Limb (tissue), 2 donors: ENCODE results near the gene ZMPSTE24.
"Not testable (repeated sequence)": the region's sequence is repeated elsewhere in the genome, so short reads cannot be mapped to it uniquely, and the experiment has no call there.

ENCODE experiments used
- DNase-seq, 2 donors: peaks; one replicate each; pipeline ENCODE4 v3.0.0-alpha.2; 2016; ENCODE audit errors: extremely low spot score in 2 of 2

ZMPSTE24 gene

DNA sequence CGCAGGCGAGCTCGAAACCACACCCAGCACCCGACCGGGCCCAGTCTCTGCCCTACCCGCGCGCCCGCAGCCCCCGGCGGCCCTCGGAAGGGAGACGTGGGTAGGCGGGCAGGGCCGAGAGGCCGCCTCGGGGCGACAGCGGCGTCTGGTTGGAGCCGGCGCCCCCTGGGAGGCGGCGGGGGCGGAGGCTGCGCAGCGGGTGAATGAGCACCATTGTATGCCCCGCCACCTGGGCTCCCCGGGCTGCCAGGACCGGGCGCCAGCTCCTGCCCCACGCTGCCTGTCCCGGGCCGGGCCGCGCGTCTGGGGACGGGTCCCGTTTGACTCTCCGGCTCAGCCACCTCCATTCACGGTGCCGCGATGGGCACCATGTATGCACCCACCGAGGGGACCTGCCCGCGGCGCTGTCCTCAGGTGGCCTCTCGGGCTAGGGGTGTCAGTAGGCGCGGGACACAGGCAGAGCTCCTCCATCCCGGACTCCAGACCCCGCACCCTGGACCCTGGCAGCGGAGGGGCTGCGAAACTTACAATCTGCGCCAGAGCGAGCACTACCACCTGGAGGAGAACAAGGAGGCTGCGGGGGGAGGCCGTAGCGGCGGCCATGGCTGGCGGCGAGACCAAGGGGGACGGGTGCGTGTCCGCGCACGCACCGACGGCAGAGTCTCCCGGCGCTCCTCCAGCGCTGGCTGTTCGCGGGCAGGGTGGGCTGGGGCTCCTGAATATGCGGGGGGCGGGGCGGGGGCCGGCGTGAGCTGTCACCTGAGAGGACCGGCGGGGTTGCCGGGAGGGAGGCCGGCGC, 58.8 kb downstream of the ZMPSTE24 start, which contains the start of gene COL9A2:
Gene COL9A2, minus strand, starts transcription at position 692 of the 799 bp plus-strand sequence. Its CDS starts 89 bp downstream, at position 603.
- DNase-seq = peak; percentile 17 to 79

DNA sequence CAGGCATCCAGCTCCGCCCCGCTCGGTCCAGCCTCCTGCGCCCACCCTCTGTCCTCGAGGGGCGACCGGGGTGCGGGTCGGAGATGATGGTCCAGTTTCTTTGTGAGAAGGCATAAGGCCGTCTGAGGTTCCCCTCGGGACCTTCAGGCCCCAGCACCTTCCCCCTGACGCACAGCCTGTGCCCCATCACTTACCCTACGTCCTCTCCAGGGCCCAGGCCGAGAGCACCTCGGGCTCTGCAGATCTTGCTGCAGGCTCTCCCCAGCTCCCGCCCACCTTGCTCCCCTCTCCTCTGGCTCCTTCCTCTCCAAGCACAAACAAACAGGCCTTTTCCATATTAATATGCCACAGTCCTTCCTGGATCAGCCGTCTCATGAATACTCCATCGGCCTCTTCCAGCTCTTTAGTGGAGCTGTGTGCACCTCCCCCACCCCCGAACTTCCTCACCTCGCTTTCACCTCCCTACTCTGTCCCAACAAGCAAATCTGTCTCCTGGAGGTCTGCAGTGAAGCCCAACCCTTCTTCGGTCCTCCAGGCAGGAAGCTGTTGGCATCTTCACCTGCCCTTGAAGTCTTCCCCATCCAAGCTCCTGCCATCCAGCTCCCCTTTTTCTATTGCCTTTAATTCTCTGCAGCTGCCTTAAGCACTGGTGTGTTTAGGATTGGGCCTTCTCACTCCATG, 59.5 kb downstream of the ZMPSTE24 start:
- peak in 1 of 2 donors; percentile 47 for DNase-seq

DNA sequence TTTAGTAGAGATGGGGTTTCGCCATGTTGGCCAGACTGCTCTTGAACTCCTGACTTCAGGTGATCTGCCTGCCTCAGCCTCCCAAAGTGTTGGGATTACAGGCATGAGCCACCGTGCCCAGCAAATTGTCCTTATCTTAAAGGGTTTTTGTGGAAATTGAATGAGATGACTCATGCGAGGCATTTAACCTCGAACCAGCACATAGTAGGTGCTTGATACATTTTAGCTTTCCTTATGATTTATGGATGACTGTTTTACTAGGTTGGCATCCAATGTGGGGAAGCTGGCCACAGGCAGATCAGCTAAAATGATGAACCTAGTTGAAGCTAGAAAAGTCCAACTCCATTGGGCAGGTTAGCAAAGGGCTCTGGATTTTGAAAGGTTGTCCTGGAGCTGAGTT, 60.4 kb downstream of the ZMPSTE24 start:
- DNase-seq = no peak

DNA sequence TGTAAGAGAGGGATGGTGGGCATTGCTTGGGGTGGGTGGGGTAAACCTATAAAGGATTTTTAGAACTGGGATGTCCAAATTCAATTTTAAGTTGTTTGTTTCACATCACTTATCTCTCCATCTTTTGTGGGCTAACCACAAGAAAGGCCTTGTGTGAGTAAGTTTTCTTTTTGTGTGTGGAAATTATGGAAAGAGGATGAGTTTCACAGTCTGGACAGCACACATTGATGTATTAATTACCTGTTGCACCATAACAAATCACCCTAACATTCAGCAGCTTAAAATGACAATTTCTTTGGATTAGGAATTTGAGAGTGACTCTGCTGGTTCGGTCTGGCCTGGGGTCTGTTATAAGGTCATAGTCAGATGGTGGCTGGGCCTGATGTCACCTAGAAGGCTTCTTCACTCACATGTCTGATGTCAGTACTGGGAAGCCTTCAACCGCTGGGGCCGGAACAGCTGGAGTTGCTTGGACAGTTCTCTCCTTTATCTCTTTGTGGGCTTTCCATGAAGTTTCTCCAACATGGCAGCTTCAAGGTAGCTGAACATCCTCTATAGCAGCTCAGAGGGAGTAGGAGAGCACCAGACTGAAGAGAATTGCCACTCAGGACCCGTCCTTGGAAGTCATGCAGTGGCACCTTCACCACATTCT, 61.1 kb downstream of the ZMPSTE24 start:
- DNase-seq = no peak

DNA sequence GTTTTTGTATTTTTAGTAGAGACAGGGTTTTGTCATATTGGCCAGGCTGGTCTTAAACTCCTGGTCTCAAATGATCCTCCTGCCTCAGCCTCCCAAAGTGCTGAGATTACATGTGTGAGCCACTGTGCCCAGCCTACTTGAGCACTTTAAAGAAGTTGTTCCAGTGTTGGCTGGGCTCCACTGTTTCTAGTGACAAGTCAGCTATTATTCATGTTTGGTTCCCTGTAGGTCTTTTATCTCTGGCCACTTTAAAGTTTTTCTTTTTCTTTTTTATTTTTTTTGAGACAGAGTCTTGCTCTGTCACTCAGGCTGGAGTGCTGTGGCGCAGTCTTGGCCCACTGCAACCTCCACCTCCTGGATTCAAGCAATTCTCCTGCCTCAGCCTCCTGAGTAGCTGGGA, 73.4 kb downstream of the ZMPSTE24 start:
- DNase-seq = not testable (repeated sequence)

DNA sequence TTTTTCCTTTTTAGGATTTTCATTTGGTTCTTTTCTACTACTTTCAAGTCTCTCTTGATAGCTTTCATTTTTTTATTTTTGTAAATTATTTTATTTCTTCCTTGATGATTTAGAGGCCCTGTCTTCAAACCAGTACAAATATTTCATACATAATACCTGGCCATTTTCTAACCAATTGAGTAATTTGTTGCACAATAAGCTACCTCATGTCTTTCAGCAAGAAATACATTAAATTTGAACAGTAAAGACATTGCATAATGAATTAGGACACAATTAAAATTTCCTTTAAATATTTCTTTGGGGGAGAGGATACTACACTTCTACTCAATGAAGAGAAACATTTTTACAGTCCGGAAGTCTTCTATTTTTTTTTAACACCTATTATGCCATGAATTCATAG, 74.7 kb downstream of the ZMPSTE24 start:
- DNase-seq = no peak

DNA sequence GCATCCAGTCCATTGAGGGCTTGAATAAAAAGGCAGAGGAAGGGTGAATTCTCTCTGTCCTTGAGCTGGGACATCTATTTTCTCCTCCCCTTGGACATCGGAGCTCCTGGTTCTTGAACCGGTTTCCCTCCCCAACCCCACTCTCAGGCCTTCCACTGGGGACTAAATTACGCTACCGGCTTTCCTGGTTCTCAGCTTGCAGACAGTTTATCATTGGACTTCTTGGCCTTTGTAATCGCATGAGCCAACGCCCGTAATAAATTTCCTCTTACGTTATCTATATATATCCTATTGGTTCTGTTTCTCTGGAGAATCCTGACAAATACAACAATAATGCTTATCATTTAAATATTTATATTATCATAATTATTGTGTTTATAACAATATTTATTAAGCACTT, 79.4 kb downstream of the ZMPSTE24 start:
- DNase-seq = no peak

DNA sequence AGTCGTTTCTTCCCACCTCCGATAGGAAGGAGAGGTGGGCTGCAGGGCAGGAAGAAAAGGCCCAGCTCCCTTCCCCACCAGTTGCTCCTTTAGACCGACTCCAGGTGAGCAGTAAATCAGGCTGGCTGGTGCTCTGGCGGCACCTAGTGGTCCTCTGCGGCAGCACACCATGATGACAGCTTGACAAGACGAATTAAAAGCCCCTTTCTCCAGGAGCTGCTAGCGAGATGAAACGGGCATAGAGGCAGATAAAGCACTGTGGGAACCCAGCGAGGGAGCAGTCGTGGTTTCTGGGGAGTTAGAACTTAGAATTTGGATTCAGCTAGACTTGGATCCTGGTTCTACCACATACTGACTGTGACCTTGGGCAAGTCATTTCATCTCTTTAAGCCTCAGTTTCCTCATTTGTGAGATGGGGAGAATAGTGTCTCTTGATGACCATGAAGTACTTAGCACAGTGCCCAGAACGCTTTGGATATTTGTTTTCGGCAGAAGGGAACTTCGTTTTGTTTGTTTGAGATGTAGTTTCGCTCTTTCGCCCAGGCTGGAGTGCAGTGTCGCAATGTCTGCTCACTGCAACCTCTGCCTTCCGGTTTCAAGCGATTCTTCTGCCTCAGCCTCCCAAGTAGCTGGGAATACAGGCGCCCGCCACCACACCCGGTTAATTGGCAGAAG, 80.8 kb downstream of the ZMPSTE24 start:
- peak; percentile 56 to 92 for DNase-seq

DNA sequence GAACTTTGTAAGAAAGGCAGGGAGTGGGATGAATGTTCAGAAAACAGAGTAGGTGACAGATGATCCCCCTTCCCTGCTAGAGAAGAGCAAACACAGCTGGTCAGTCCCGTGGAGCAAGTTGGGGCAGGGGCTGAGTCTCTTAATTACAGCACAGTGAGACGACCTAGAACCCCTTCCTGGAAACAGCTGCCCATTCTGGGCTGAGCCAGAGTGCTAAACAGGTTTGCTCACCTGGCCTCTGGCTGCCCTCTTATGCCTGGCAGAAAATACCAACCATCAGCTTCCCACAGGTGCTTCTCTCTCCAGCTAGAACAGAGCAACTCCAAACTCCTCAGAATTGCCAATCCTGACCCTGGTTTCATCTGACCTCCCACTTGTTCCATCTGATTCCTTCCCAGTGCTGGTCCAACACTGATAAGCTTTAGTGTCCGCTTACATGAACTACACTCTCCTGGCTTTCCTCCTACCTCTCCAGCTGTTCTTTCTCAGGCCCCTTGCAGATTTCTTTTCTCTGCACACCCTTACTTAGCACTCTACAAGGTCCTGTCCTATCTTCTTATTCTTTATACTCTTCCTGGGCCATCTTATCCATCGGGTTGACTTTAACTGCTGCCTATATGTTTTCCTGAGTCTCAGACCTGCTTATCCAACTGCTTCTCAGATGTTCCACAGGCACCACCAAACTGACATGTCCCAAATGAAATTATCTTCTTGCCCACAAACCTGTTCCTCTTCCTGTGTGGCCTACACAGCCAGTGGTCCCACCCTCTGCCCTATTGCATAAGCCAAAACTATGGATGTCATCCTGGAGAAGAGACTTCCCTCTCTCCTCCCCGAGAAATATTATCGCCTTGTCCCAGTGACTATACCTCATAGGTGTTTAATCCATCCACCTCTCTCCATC, 81.6 kb downstream of the ZMPSTE24 start:
- no peak for DNase-seq

DNA sequence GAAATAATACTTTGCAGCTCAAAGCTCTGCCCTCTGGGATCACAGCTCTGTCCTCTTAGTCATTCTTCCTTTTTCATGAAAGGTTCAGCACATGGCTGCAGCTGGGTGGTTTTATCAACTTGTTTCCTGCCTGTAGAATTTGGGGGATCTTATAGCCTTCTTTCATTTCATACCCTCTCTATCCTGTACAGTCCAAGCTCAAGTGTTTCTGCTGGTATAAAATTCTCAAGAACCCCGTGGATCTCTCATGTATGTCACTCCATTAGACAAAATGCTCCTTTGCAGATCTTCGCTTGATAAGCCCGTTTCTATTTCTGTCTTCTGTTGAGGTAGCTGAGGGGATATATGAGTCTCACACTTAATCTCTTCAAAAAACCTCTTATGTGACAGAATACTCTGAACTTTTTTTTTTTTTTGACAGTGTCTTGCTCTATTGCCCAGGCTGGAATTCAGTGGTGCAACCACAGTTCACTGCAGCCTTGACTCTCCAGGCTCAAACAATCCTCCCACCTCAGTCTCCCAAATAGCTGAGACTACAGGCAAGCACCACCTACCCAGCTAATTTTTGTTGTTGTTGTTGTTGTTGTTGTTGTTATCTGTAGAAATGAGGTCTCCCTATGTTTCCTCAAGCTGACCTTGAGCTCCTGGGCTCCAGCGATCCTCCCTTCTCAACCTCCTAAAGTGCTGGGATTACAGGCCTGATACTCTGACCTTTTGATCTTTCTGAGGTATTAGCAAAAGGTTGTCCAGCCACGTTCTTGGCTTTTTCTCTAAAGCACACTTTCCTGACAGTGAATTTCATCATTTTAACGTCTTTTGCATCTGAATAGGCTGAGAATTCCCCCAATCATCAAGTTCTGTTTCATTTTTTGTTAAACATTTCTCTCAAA, 83.7 kb downstream of the ZMPSTE24 start:
- no peak for DNase-seq

DNA sequence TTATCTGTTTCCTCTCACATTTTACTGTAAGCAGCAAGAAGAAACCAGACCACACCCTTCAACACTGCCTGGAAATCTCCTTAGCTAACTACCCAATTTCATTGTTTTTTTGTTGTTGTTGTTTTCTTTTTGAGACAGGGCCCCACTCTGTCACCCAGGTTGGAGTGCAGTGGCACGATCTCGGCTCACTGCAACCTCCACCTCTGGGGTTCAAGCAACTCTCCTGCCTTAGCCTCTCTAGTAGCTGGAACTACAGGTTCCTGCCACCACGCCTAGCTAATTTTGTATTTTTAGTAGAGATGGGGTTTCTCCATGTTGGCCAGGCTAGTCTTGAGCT, 84.3 kb downstream of the ZMPSTE24 start:
- DNase-seq = not testable (repeated sequence)
